HEK293 (cell line): Measurements from ENCODE around the gene ADAMTS17.

ENCODE experiments used
- ZNF202 ChIP-seq: fragments of 450-650 bp; formaldehyde crosslinking; IDR thresholded peaks from 2 replicates; pipeline ENCODE4 v1.5.1; 2016; ENCODE audit warnings: missing biosample characterization, missing genetic modification characterization, borderline replicate concordance
- ZNF549 ChIP-seq: fragments of 450-650 bp; IDR thresholded peaks from 2 replicates; pipeline ENCODE4 v1.5.1; 2018; ENCODE audit warnings: missing biosample characterization, missing genetic modification characterization, mild to moderate bottlenecking, inconsistent platforms, moderate library complexity

DNA sequence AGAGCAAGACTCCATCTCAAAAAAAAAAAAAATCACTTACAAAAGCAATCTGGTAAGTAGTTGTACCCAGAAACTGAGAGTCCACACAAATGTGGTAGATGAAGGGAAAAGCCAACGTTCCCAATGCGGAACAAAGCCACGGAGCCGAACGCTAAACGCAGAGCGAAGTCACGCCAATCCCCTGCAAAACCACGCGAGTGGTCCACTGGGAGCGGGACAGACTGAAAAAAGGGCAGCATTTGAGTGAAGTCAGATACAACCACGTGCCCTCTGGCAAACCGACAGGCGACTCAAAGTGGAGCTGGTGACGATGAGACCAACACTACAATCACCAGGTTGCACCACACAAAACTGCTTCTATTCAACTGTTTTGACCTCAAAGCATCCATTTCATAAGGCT, 362.4 kb downstream of the ADAMTS17 start:
- TF ChIP-seq ZNF202 (tag by site-specific recombination) (no peak), ZNF549 (no peak)
